K562 (cell line): ENCODE measurements around the gene FAM219A. TPM values are rescaled to one million over a fixed set of nuclear protein-coding genes. Genes with fewer than 3 reads are reported as not detected.

Experiments
- ATAC-seq: fragments of 200-7000 bp; cut with Tn5 transposase; 3 replicates; pipeline ENCODE4 v1.9.1; 2020; ENCODE audit warnings: moderate library complexity
- BruUV-seq: library from RNA; stranded (reverse); fragments of 400-500 nt; replicated peaks from 2 replicates; lab custom pipeline; 2021; lab: Mats Ljungman, UMichigan
- CTCF ChIA-PET: fragments of 300-600 bp; formaldehyde crosslinking; extraction: SDS; loops from one replicate; lab custom pipeline; 2021; ENCODE audit warnings: low intra/inter-chr PET ratio; lab: Yijun Ruan, JAX
- POLR2A ChIA-PET: fragments of 300-600, 350-650 bp; sonication (Branson Sonifier 250); formaldehyde crosslinking; extraction: SDS; loops from one replicate; lab custom pipeline; 2021; ENCODE audit warnings: antibody characterized with exemption, inconsistent platforms; lab: Yijun Ruan, JAX
- DNase-seq, 4 experiments: peaks; one replicate each; pipeline versions ENCODE4 v3.0.0 to v3.0.0-alpha.2; 2011 to 2018; ENCODE audit warnings: low spot score in 3 of 4, mixed read lengths in 3 of 4; ENCODE audit errors: extremely low read depth in 1 of 4
- FAIRE-seq: peaks from 2 replicates; lab custom pipeline; 2011; peaks lifted over from hg19 to GRCh38; lab: Jason Lieb, UNC
- H2AFZ ChIP-seq: 2 replicates; pipeline ENCODE4 v1.6.0; 2011; ENCODE audit warnings: low read depth, low read length, control low read depth, inconsistent platforms
- H3K27ac ChIP-seq: fragments of 200-600 bp; 3 replicates; pipeline ENCODE4 v1.8.0; 2011; ENCODE audit warnings: low read depth, mild to moderate bottlenecking, control low read depth, inconsistent platforms, low read length, moderate library complexity, mixed read lengths; ENCODE audit errors: extremely low read depth
- H3K27me3 ChIP-seq, 2 experiments: fragments of 300-600 bp in 1 of 2; 2 replicates in 1 of 2; 3 replicates in 1 of 2; pipeline versions ENCODE4 v1.6.0 to v1.8.0; 2011; ENCODE audit warnings: inconsistent platforms in 2 of 2, low read length in 2 of 2, mild to moderate bottlenecking in 1 of 2, mixed read lengths in 1 of 2, moderate library complexity in 1 of 2; ENCODE audit not compliant: control insufficient read depth in 2 of 2, insufficient read depth in 2 of 2
- H3K36me3 ChIP-seq: fragments of 300-600 bp; 3 replicates; pipeline ENCODE4 v1.8.0; 2011; ENCODE audit warnings: mild to moderate bottlenecking, low read length, inconsistent platforms; ENCODE audit not compliant: control insufficient read depth, insufficient read depth
- H3K4me1 ChIP-seq, 2 experiments: fragments of 200-600 bp in 1 of 2; replicated peaks in 1 of 2; 2 replicates in 1 of 2; 3 replicates in 1 of 2; pipeline versions ENCODE4 v1.5.1 to v1.8.0; 2011; ENCODE audit warnings: inconsistent platforms in 2 of 2, low read length in 2 of 2, mild to moderate bottlenecking in 1 of 2, mixed read lengths in 1 of 2, moderate library complexity in 1 of 2; ENCODE audit not compliant: control insufficient read depth in 2 of 2, insufficient read depth in 2 of 2
- H3K4me2 ChIP-seq: 2 replicates; pipeline ENCODE4 v1.6.1; 2011; ENCODE audit warnings: low read length, control low read depth, inconsistent platforms, mixed read lengths; ENCODE audit not compliant: insufficient read depth
- H3K4me3 ChIP-seq: fragments of 200-600 bp; sonication (generic), shearing (Covaris generic); 2 replicates; pipeline ENCODE4 v1.5.1; 2016; ENCODE audit warnings: control low read depth, inconsistent platforms
- H3K79me2 ChIP-seq: fragments of 200-600 bp; 3 replicates; pipeline ENCODE4 v1.8.0; 2011; ENCODE audit warnings: low read length, inconsistent platforms; ENCODE audit not compliant: control insufficient read depth, insufficient read depth
- H3K9ac ChIP-seq, 2 experiments: 2 replicates each; pipeline versions ENCODE4 v1.6.0 to v1.6.1; 2011; ENCODE audit warnings: low read depth in 2 of 2, low read length in 2 of 2, control low read depth in 1 of 2, inconsistent platforms in 1 of 2, mild to moderate bottlenecking in 1 of 2, mixed read lengths in 1 of 2; ENCODE audit not compliant: insufficient read depth in 1 of 2
- H3K9me1 ChIP-seq: one replicate; pipeline ENCODE4 v1.6.0; 2011; ENCODE audit warnings: inconsistent platforms, mild to moderate bottlenecking, low read length, moderate library complexity; ENCODE audit not compliant: control insufficient read depth, insufficient read depth
- H3K9me3 ChIP-seq: replicated peaks from 2 replicates; pipeline ENCODE4 v1.5.1; 2011; ENCODE audit warnings: low read depth, low read length, inconsistent platforms; ENCODE audit not compliant: control insufficient read depth, insufficient read depth
- H4K20me1 ChIP-seq: replicated peaks from 2 replicates; pipeline ENCODE4 v1.6.1; 2011; ENCODE audit warnings: low read length, inconsistent platforms, mixed read lengths; ENCODE audit not compliant: control insufficient read depth, insufficient read depth
- ARID3B ChIP-seq: fragments of 250-450 bp; sonication (Bioruptor Pico); IDR thresholded peaks from 2 replicates; pipeline ENCODE4 v1.4.0; 2020; ENCODE audit warnings: borderline replicate concordance
- DEAF1 ChIP-seq: fragments of 450-650 bp; formaldehyde crosslinking; IDR thresholded peaks from 2 replicates; pipeline ENCODE4 v1.4.0; 2020; ENCODE audit warnings: mild to moderate bottlenecking, moderate library complexity
- DIDO1 ChIP-seq: fragments of 450-650 bp; IDR thresholded peaks from 2 replicates; pipeline ENCODE4 v1.6.1; 2016; ENCODE audit warnings: low read depth, missing biosample characterization, missing genetic modification characterization
- E2F3 ChIP-seq: fragments of 250-450 bp; sonication (Bioruptor Pico); IDR thresholded peaks from 2 replicates; pipeline ENCODE4 v1.4.0; 2020; ENCODE audit warnings: mild to moderate bottlenecking
- ESRRB ChIP-seq: fragments of 250-450 bp; sonication (Bioruptor Pico); IDR thresholded peaks from 2 replicates; pipeline ENCODE4 v1.5.0; 2020; ENCODE audit warnings: mild to moderate bottlenecking, moderate library complexity, borderline replicate concordance
- GABPB2 ChIP-seq: fragments of 250-450 bp; sonication (Bioruptor Pico); conservative IDR thresholded peaks from 2 replicates; pipeline ENCODE4 v1.5.1; 2021; ENCODE audit warnings: mild to moderate bottlenecking
- HMGXB4 ChIP-seq: sonication (generic); formaldehyde crosslinking; IDR thresholded peaks from 2 replicates; pipeline ENCODE4 v1.8.1; 2023; ENCODE audit warnings: mild to moderate bottlenecking, missing genetic modification reagents
- KDM5B ChIP-seq: fragments of 200-600 bp; sonication (generic); IDR thresholded peaks from 2 replicates; pipeline ENCODE4 v1.6.1; 2012; ENCODE audit warnings: low read depth, mild to moderate bottlenecking, moderate library complexity, low read length, control low read depth, inconsistent platforms; ENCODE audit not compliant: insufficient replicate concordance
- MCM3 ChIP-seq: fragments of 450-650 bp; IDR thresholded peaks from 2 replicates; pipeline ENCODE4 v1.6.1; 2016
- MEF2A ChIP-seq: IDR thresholded peaks from 2 replicates; pipeline ENCODE4 v1.6.1; 2011; ENCODE audit warnings: low read depth, mild to moderate bottlenecking, low read length, moderate library complexity; ENCODE audit not compliant: control insufficient read depth
- PHB ChIP-seq: fragments of 250-450 bp; sonication (Bioruptor Pico); IDR thresholded peaks from 2 replicates; pipeline ENCODE4 v1.5.0; 2021
- RBFOX2 ChIP-seq: fragments of 200-400 bp; formaldehyde crosslinking; IDR thresholded peaks from 2 replicates; pipeline ENCODE4 v1.6.1; 2017; ENCODE audit warnings: low read depth, mild to moderate bottlenecking, low read length, moderate library complexity
- RBM14 ChIP-seq: fragments of 200-400 bp; formaldehyde crosslinking; IDR thresholded peaks from 2 replicates; pipeline ENCODE4 v1.6.1; 2018; ENCODE audit warnings: low read depth, mild to moderate bottlenecking, low read length, moderate library complexity, borderline replicate concordance; ENCODE audit not compliant: insufficient read depth
- SMAD2 ChIP-seq: fragments of 150-350 bp; IDR thresholded peaks from 2 replicates; pipeline ENCODE4 v1.6.1; 2014; ENCODE audit warnings: low read depth, mild to moderate bottlenecking, low read length
- SREBF1 ChIP-seq: fragments of 150-350 bp; IDR thresholded peaks from 2 replicates; pipeline ENCODE4 v1.6.1; 2014; ENCODE audit warnings: antibody characterized with exemption, low read depth, low read length, borderline replicate concordance
- ZBTB12 ChIP-seq: fragments of 250-450 bp; sonication (Bioruptor Pico); IDR thresholded peaks from 2 replicates; pipeline ENCODE4 v1.4.0; 2020
- ZNF12 ChIP-seq: sonication (generic); formaldehyde crosslinking; IDR thresholded peaks from 2 replicates; pipeline ENCODE4 v1.4.0; 2020; ENCODE audit warnings: mild to moderate bottlenecking, missing genetic modification reagents
- ZNF316 ChIP-seq: fragments of 450-650 bp; IDR thresholded peaks from 2 replicates; pipeline ENCODE4 v1.6.1; 2016
- ZNF583 ChIP-seq: fragments of 250-450 bp; sonication (Bioruptor Pico); IDR thresholded peaks from 2 replicates; pipeline ENCODE4 v1.4.0; 2020
- ZSCAN29 ChIP-seq: fragments of 450-650 bp; IDR thresholded peaks from 2 replicates; pipeline ENCODE4 v1.6.1; 2017
- WGBS: fragments of 100-300 bp; shearing (Covaris generic); methylation state at CpG from one replicate; pipeline ENCODE4 v1.1.6; 2016; ENCODE audit warnings: low coverage, mixed read lengths; ENCODE audit not compliant: insufficient coverage; ENCODE audit errors: missing lambda C conversion rate; 5-methylcytosine and 5-hydroxymethylcytosine counted together
- in situ Hi-C: fragments of 300-500 bp; cut with MboI; formaldehyde crosslinking; loops from 4 replicates; pipeline ENCODE4 v1.15.0; 2018; ENCODE audit warnings: inconsistent platforms, mixed read lengths
- intact Hi-C: fragments of 100-400 bp; cut with micrococcal nuclease; formaldehyde crosslinking; loops from 2 replicates; pipeline ENCODE4 v1.14.2; 2022
- polyA plus RNA-seq, 8 experiments: library from polyadenylated mRNA; depleted of rRNA in 4 of 8; stranded (reverse) in 5 of 8; unstranded in 3 of 8; fragments of >200 nt; fragmentation: Nextera tagmentation in 2 of 8; fragmentation: Illumina TruSeq in 1 of 8; extraction: Ambion mirVana in 2 of 8; extraction: Trizol in 1 of 8; gene quantifications; 2 replicates each; pipeline versions ENCODE4 v1.2.1 to v1.2.3, GENCODE V29; 2011 to 2014; ENCODE audit warnings: inconsistent platforms in 1 of 8, missing spikeins in 1 of 8
- total RNA-seq, 7 experiments: library from RNA; depleted of rRNA in 6 of 7; stranded (reverse); fragments of >200 nt in 6 of 7; fragmentation: Illumina TruSeq in 2 of 7; extraction: Trizol in 2 of 7; gene quantifications; 2 replicates each; pipeline versions ENCODE4 v1.2.1 to v1.2.3, GENCODE V29; 2011 to 2021; ENCODE audit warnings: low replicate concordance in 1 of 7

FAM219A gene
- total and polyA plus RNA-seq, 9 of the 15 experiments (the other 6 are each of a cell fraction or from before 2014, with no cell fraction given) = 0.63 to 8.6 (median 2.9) TPM

- intact Hi-C loops (no loop called here), in situ Hi-C loops (no loop called here)
- no peak overlapping the region for H3K27ac ChIP-seq
- H3K9me3 ChIP-seq = 0 out of 2 replicates have a peak, but pooled peaks cover 2% of the 10 kb centered on the region
- WGBS = 8% methylated on average over 2 of the region's 4 CpGs
- ChIA-PET CTCF (no interaction called here), POLR2A (no interaction called here)
- FAIRE-seq = no peak
- no peaks in the 10 kb centered on the region for H3K9me1 ChIP-seq
- no peak overlapping the region for H2AFZ ChIP-seq
- no peak for TF ChIP-seq ESRRB
- no peak for TF ChIP-seq SREBF1
- TF ChIP-seq KDM5B = no peak
- no peak for TF ChIP-seq E2F3
- no peak for TF ChIP-seq ZNF583 (CRISPR knock-in tag)
- TF ChIP-seq GABPB2 (CRISPR knock-in tag) = no peak
- TF ChIP-seq ZNF316 = no peak
- TF ChIP-seq MEF2A = no peak
- TF ChIP-seq MCM3 = no peak
- TF ChIP-seq PHB (CRISPR knock-in tag) = no peak
- no peak for TF ChIP-seq SMAD2
- TF ChIP-seq DIDO1 (tag) = no peak
- TF ChIP-seq ZNF12 (CRISPR knock-in tag) = no peak
- no peak for TF ChIP-seq HMGXB4 (CRISPR knock-in tag)
- no peak for TF ChIP-seq ARID3B
- no peak for TF ChIP-seq RBFOX2
- no peak for TF ChIP-seq DEAF1 (CRISPR knock-in tag)
- TF ChIP-seq ZSCAN29 = no peak
- no peak for TF ChIP-seq ZBTB12 (CRISPR knock-in tag)
- TF ChIP-seq RBM14 = no peak
- no peaks in the 10 kb centered on the region; a peak in 1 of 5 replicates for H3K4me1 ChIP-seq
- H3K79me2 ChIP-seq = no peaks in the 10 kb centered on the region
- H3K36me3 ChIP-seq = no peaks in the 10 kb centered on the region
- H3K27me3 ChIP-seq = no peaks in the 10 kb centered on the region
- no peak overlapping the region for H3K4me2 ChIP-seq
- no TSS peak for BruUV-seq
- no peak overlapping the region for H3K4me3 ChIP-seq
- no peak overlapping the region for H3K9ac ChIP-seq
- no peak for DNase-seq
- no peaks in the 10 kb centered on the region for H4K20me1 ChIP-seq
- ATAC-seq = no peak
Observed at GRCh38 chr9:34369636-34370035, 88.7 kb downstream of the FAM219A start.
